HG02852 (cell line): Measurements from ENCODE around the gene ANKRD22.

Experiments
- ATAC-seq: cut with Tn5 transposase; IDR thresholded peaks from one replicate; pipeline ENCODE4 v1.9.1; 2021; ENCODE audit warnings: mild to moderate bottlenecking, moderate library complexity; ENCODE audit not compliant: unreplicated experiment

The ANKRD22 gene

DNA sequence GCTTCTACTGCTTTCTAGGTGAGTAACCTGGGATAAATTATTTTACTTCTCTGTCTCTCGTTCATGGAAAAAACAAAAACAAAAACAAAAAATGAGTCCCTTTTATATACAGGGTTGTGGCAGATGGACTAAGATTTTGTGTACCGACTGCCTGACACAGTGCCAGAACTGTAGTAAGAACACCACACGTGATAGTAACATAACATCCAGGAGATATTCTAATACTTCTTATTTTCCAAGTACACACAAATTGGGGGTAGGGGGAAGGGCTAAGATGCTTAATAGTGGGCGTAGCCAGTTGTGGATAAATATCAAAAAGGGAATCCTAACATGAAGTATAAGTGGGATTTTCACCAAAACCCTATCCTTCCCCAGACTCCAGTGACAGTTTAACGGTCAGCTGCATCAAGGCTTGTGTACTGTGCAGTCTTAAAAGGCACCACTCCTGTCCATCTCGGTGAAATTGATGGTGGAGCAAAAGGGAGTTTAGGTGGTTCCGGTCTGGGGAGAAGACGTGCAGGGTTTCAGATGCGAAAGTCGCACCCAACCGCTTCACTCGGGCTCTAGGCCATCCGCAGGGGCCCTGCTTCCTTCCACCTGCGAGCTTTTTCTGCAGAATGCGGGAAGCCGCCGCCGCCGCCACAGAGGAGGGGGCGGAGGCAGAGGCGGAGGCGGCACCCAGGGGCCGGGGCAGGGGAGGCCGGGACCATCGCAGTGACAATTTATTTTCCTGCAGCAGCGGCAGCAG is 28.1 kb upstream of the ANKRD22 start, which contains the start of gene STAMBPL1:
STAMBPL1 (plus strand) TSS at position 712 of the 748 bp plus-strand sequence. CDS start 21,464 bp downstream, outside the sequence.
- peak; percentile 56 for ATAC-seq

DNA sequence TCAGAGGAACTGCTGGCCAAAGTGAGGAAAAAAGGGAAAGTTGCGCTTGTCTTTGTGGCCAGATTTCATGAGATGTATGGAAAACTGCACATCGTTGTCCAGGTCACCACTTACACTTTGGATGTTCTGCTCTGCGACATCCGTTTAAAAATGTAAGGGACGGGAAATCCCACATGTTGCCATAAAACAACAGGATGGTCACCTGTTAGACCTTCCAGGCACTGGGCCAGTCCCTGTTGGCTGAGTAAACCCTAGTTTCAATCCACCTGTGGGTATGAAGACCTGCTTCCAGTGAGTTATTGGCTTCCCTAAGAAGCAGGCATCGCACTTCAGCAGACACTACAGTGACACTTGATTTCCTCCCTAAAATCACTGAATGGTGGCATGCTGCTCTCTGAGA is 25.7 kb upstream of the ANKRD22 start:
- ATAC-seq: no peak

DNA sequence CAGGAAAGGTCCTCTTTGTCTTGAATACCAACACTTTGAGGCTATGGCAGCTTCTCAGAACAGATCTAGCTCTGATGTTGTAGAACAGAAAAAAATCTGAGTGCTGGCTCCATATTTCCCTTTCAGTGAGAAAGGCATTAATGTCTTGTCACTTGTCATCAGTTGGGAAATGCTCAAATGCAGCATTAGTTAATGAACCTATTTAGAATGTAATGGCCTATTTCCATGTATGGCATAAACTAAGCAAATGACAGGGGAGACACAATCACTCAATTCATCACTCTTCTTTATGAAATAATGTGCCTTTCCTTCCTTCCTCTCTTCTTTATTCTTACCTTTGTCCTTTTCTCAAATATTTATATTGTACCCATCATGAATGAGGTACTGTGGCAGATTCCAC is 23.4 kb upstream of the ANKRD22 start:
- no peak for ATAC-seq

DNA sequence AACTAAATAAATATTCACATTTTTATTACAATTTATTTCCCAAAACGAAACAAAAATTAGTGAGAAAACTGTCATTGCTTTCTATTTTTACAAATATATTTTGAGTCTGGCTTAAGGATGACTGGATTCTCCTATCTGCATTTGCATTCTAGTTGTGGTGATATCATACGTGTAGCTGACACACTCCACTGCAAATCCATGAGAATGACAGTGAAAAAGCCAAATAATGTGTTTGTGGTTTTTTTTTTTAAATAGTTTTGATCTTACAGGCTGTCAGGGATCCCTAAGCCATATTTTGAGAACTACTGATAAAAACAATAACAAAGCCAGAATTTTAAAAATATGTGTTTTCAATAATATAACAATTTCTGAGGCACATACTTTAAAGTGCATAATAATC is 22.6 kb upstream of the ANKRD22 start:
- no peak for ATAC-seq

DNA sequence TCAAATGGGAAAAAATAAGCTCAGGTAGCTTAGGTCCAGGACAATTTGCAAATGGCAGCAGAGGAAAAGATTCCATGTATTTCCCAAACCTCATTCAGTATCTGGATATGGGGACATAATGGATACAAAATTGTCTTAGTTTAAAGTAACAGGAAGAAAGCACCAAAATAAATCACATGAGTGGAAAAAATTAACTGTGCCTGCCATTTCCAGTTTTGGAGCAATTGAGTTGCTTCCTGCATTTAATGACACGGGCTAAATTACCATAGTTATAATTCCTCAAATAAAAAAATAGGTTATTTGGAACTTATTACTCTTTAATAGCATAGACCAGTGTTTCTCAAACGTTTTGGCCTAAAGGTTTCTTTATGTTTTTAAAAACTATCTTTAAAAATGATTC is 22.1 kb upstream of the ANKRD22 start:
- no peak for ATAC-seq

DNA sequence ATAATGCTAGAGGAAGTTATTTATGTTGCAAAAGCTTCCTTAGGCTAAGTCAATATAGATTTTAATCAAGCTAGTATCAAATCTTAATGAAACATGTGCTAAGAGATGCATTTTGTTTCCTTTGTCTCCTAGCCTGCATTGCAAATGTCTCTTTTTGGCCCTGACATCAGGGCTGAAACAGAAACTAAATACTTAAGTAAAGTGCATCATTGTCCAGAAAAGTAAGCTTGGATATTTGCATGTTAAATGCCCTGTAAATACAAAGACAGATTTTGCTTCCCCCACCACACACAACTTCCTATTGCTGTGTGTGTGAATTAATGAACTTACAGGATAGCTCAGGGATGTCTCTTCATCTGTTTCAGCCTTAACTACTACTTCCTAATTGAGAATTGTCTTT is 18.4 kb upstream of the ANKRD22 start:
- peak; percentile 64 for ATAC-seq

DNA sequence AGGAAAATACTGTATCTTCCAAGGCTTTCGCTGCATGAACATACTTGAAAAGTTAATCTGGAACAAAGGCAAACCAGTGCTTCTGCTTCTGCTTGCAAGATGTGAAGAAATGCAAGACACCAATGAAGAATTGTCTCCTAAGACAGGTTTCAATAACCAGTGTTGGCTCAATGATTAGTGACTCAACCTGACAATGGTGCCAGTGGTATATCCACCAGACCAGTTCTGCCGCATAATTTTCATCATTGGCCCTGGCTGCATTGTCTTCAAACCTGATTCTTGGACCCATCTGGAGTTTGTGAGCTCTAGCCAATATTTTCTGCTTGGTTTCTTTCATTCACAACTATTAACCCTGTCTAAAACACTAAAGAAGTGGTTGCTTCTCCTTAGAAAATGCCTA is 14.8 kb upstream of the ANKRD22 start:
- ATAC-seq: no peak

DNA sequence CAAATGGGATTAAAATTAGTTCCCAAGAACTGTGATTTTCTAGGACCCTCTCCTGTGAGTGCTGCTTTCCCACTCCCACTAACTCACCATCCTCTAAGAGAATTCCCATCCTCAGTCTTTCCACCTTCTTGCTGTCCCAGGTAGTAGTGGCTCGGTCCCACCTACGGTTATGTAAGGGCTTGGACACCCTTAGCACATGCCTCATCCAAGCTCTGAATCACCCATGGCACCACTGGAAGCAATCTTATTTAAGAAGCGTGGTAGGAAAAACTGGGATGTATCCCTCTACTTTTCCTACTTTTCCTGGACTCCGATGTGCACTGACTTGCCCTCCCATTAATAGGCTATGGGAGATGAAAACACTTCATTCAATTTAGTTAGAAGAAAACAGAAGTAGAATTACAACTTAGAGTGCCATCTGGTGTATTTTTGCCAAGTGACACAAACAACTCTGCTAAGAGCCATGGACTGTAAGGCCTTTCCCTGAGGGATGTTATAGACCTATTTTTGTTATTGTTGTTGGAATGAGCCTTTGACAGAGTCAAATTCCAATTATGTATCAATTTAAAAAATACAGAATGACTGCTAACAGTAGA is 13.7 kb upstream of the ANKRD22 start:
- ATAC-seq: no peak

DNA sequence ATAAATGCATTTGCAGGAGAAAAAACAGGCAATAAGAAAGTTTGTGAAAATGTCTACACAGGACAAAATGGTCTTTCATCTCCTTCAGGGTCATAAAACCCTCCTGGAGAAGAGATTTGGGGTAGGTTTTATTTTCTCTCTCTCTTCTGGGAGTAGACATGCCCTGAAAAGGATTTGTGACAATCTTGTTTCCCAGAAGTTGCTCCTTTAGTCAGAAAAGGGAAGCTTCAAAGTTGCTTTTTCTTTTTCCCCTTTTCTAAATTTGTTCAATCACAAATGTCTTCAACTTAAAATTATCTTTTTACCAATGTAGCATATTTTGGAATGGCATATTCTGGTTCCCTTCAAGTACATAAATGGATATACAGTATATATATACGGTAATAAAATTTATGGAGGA is 9.4 kb upstream of the ANKRD22 start:
- no peak for ATAC-seq

DNA sequence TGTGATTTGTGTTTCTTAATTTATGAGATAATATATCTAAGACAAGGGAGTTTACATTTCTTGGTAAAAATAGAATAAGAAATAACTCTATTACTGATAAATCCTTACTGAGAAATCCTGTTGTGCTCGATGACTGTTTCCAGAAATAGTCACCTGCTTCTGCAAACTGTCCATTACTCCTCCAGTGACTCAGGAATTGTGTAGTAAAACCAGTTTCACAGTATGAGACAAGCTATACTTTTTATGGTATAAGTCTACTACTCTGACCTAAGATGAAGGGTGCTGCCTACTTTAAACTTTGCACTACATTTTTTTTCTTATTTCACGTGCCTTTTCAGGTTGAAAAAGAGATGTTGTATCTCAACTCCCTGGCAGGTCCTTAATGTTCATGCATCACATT is 6.8 kb upstream of the ANKRD22 start:
- no peak for ATAC-seq

DNA sequence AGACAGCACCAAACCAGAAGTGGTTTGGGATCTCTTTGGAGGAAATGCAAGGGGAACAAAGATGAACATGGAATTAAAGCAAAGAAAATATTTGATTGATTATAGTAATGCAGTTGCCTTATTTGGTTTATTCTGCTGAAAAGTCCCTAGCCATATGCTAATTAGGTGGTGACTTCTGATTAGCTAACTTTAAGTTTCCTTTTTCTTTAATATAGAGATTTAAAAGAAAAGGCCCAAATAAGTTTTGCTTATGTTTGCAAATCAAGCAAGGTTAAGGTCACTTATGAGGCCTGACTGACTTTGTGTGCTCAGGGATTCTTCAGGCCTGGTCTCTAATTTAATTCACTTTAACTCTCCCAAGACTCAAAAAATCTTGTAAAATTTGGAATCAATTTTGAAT is 6.2 kb upstream of the ANKRD22 start:
- ATAC-seq: no peak

DNA sequence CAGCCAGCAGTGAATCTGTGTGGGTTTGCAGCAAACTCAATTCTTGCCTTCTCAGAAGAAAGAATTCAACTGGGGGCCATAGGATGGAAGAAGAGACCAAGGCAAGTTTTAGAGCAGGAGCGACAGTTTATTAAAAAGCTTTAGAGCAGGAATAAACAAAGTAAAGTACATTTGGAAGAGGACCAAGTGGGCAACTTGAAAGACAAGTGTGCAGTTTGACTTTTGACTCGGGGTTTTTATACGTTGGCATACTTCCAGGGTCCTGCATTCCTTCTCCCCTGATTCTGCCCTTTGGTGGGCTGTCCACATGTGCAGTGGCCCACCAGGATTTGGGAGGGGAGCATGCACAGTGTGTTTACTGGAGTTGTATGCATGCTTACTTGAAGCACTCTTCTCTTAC is 3.0 kb upstream of the ANKRD22 start:
- no peak for ATAC-seq

DNA sequence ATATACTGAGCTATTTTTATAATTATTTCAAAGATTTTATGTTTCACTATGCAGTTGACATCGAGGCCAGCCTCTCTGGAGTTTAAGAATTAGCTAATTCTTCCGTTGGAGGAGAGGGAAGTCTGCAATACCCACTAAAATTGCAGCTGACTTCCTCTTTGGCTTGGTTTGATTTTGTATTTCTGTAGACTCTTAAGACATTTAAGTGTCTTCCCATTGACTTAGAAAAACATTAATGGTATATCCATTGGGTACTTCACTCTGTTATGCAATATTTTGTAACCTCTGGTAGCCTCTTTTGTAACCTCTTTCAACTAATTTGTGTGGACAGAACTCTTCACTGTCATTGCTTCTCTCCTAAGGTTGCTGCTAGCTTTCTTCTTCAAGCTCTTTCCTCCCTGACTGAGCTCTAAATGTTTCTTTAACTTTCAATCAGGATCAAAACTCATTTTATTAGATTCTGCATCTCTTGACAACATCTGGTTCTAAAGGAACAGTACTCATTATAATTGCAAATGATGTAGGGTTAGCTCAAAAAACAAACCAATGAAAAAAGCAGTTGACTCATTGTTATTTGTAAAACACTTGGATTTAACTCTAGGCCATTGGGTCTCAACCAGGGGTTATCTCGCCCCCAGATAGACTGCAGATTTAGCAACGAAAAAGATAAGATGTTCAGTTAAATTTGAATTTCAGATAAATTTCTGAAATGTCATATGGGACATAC is 1.7 kb upstream of the ANKRD22 start:
- ATAC-seq: no peak

DNA sequence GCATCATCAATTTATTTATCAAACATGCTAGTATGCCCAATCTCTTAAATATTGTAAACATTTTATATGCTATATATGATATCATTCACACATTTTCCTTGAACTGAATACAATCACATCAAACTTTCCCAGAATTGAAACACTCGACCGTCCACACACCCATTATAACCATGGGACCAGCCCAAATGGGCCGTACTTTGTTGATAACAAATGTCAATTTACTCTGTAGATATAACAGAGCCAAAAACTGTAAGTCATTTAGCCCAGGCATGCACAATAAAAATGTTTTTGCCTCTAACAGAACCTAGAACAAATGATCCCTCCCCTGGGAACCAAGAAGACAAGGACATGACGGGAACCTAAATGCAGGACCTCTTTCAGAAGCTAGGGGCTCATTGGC is 683 bp upstream of the ANKRD22 start:
- ATAC-seq: no peak

DNA sequence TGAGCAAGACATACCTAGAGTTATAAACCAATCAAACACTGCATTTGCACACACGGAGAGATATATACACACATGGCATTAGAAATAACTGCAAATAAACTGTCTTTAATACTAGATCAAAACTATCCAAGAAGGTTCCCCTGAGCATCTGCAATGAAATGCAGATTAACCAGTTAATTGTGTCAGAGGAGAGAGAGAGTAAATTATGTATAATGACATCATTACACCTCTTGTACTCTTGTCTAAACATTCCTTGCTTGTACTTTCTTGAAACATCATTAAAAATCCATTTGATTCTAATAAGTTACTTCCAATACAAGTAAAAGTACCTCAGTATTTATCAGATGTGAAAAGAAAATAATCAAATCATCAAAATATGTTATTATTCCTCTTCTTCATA is 932 bp downstream of the ANKRD22 start:
- ATAC-seq: no peak

DNA sequence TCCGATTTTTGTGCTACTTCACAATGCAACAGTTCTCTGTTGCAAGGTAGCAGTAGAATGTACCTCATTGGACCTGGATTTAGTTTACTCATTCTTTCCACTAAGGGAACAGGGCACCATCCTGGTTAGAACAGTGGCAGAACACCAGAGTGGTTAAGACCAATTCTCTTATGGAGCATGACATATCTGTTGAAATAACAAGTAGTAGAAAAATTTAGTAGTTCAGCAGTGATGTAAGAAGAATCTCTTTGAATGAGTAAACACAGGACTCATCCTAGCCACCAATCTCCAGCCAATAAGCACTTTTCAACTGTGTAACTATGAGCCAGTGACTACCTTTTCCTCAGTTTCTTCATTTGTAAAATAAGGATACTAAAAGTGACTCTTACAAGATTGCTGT is 2.4 kb downstream of the ANKRD22 start:
- no peak for ATAC-seq

DNA sequence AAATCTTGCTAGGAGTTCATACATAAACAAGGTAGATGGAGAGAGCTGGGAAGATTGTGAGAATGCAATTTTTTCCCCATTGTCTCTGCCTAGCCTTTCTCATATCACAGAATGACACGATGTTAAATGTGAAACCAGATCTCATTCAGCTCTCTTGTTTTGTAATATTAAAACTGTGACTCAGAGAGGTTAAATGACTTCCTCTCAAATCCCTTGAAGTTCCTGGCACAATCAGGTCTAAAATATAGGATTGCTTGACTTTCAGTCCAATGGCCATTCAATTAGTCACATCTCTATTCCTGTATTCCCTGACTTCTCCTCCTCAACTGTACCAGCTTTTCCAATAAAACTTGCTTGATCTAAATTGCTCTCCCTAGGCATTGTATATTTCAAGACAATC is 3.1 kb downstream of the ANKRD22 start:
- no peak for ATAC-seq

DNA sequence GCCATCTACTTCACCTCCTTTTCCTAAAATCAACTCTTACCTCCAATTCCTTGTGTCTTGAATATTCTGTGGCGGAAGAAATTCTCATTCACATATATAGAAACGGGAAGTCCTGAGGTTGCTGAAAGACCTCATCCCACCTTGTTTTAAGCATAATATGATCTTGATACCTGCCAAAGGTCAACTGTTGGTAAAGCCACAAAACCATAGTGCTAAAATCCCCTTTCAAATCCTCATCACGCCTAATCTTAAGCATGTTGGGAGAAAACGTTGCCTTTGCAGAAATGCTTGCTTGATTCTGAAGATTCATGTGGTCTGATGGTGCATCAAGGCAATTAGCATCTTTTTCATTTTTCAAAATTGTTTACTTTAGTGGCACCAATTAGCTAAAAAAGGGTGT is 8.5 kb downstream of the ANKRD22 start:
- ATAC-seq: no peak

DNA sequence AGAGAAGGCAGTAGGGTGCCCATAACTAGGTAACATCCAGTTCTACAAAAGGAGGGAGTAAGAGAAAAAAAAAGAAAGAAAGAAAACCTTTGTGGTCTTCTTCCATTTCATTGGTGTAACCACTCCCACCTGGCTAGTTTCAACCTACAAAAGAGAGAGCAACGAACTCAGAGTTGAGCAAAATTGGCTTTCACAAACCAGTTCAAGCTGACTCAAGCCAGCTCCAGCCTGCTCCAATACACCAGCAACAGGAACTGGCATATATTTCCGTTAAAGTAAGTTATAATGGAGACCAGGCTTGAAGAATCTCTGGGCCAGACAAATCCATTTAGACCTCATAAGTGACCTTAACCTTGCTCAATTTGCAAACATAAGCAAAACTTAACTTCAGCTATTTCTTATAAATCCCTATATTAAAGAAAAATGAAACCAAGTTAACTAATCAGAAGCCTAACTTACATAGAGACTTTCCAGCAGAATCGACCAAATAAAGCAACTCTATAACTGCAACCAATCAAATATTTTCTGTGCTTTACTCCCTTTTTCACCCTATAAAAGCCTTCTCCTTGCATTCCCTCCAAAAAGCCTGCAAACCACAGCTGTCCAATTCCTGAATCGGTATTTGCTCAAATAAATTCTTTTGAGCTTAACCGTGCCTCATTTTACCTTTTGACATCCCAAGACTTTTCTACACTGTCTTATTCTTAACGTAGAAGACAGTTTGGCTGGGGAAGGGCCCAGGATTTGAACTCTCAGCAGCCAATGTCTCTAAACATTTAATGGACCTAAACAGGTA is 10.1 kb downstream of the ANKRD22 start:
- no peak for ATAC-seq

DNA sequence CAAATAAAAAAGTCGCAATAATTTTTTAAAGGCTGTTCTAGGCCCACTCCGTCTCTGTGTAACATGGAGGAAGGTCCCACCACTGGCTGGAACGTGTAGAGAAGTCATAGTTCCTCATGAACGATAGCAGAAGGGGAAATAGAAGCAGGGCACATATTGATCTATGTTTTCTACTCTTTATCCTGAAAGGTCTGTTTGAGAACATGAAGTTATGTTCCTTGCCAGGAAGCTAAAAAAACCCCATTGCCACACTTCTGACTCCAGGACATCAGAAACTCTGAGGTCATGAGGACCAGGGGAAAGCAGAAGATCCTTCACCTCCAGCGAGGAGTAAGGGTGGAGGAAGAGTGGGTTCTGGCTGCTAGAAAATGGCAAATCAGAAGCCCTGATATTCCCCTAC is 10.8 kb downstream of the ANKRD22 start:
- no peak for ATAC-seq

DNA sequence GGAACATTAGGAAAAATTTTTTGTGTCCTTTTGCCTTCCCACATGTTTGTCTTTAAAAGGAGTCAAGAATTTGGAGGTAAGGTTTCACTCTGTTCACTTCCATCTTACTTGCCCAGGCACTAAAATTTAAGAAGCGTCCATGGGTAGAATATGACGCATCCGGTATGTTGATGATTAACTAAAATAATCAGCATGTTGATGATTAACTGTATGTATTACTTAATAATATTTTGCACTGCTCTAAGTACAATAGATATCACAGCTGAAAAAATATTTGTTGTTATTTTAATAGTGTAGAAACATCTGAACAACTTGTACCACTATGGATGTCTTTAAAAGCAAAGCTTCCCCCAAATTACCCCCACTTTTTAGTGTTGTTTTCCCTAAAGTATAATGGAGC is 11.5 kb downstream of the ANKRD22 start:
- ATAC-seq: no peak
